Activated B cell treated with CpG ODN at 0.5 μM for 24 hours (primary cell): ENCODE measurements around the gene SPANXA2. TPM values are rescaled to one million over a fixed set of nuclear protein-coding genes. Genes with fewer than 3 reads are reported as not detected.

Source experiments
- total RNA-seq: library from RNA; stranded (reverse); gene quantifications from 2 replicates; pipeline ENCODE4 v1.2.3, GENCODE V29; 2022

The SPANXA2 gene
- total RNA-seq, 1 donor from 2014 or later = not detected

Other genes starting within 250 kb of the SPANXA2 start
- not detected in 2 replicates for gene SPANXA1, start 5.0 kb upstream of the SPANXA2 start, total RNA-seq
- not detected in 2 replicates for gene SPANXD, start 109.0 kb downstream of the SPANXA2 start, total RNA-seq
- gene MAGEC3, start 248.6 kb downstream of the SPANXA2 start, total RNA-seq = not detected in 2 replicates